ENCODE results near the gene FAHD1. TPM values are rescaled to one million over a fixed set of nuclear protein-coding genes. Genes with fewer than 3 reads are reported as not detected.

FAHD1 gene
- polyA plus RNA-seq, 3 donors: 36.6 to 50.7 (median 48.3) TPM

GRCh38 chr16:1878256-1878655 lies 51.2 kb downstream of the FAHD1 start:
- no peak for DNase-seq (ENCODE audit: low read depth in 3 of 3, low spot score in 2 of 3)

Other genes starting within 250 kb of the FAHD1 start
- gene IFT140, start 215.1 kb upstream of the FAHD1 start, polyA plus RNA-seq (ENCODE audit: insufficient read length in 3 of 3): 10 to 100 TPM; 33.9 to 39.1 (median 34.0) TPM
- gene CRAMP1, start 214.8 kb upstream of the FAHD1 start, polyA plus RNA-seq (ENCODE audit: insufficient read length in 3 of 3): 10 to 100 TPM; 16.0 to 17.6 (median 16.4) TPM
- gene JPT2, start 148.9 kb upstream of the FAHD1 start, polyA plus RNA-seq (ENCODE audit: insufficient read length in 3 of 3): 10 to 100 TPM; 80.4 to 87.2 (median 81.1) TPM
- gene MAPK8IP3, start 121.0 kb upstream of the FAHD1 start, polyA plus RNA-seq (ENCODE audit: insufficient read length in 3 of 3): 10 to 100 TPM; 28.6 to 39.6 (median 36.3) TPM
- gene NME3, start 55.7 kb upstream of the FAHD1 start, polyA plus RNA-seq (ENCODE audit: insufficient read length in 3 of 3): 10 to 100 TPM; 18.8 to 22.1 (median 19.4) TPM
- 1 to 10 TPM; 5.1 to 5.5 (median 5.2) TPM for gene EME2, start 54.4 kb upstream of the FAHD1 start, polyA plus RNA-seq (ENCODE audit: insufficient read length in 3 of 3)
- 10 to 100 TPM; 58.1 to 69.6 (median 65.0) TPM for gene MRPS34, start 54.1 kb upstream of the FAHD1 start, polyA plus RNA-seq (ENCODE audit: insufficient read length in 3 of 3)
- 10 to 100 TPM; 30.8 to 35.7 (median 32.5) TPM for gene SPSB3, start 44.6 kb upstream of the FAHD1 start, polyA plus RNA-seq (ENCODE audit: insufficient read length in 3 of 3)
- 10 to 100 TPM; 31.1 to 38.7 (median 31.5) TPM for gene NUBP2, start 44.2 kb upstream of the FAHD1 start, polyA plus RNA-seq (ENCODE audit: insufficient read length in 3 of 3)
- 1 to 10 TPM; 1.3 to 2.0 (median 2.0) TPM for gene IGFALS, start 33.5 kb upstream of the FAHD1 start, polyA plus RNA-seq (ENCODE audit: insufficient read length in 3 of 3)
- 10 to 100 TPM; 35.4 to 44.8 (median 40.1) TPM for gene HAGH, start 381 bp upstream of the FAHD1 start, polyA plus RNA-seq (ENCODE audit: insufficient read length in 3 of 3)
- 1 to 10 TPM; 1.1 to 1.3 (median 1.3) TPM for gene MEIOB, start 45.0 kb downstream of the FAHD1 start, polyA plus RNA-seq (ENCODE audit: insufficient read length in 3 of 3)
- under 1 TPM; 0.12 to 0.24 (median 0.17) TPM for gene HS3ST6, start 91.2 kb downstream of the FAHD1 start, polyA plus RNA-seq (ENCODE audit: insufficient read length in 3 of 3)
- gene MSRB1, start 116.0 kb downstream of the FAHD1 start, polyA plus RNA-seq (ENCODE audit: insufficient read length in 3 of 3): 10 to 100 TPM; 63.0 to 70.1 (median 65.2) TPM
- under 1 TPM; 0.10 to 0.17 (median 0.16) TPM for gene RPL3L, start 127.5 kb downstream of the FAHD1 start, polyA plus RNA-seq (ENCODE audit: insufficient read length in 3 of 3)
- gene NDUFB10, start 132.3 kb downstream of the FAHD1 start, polyA plus RNA-seq (ENCODE audit: insufficient read length in 3 of 3): 100 to 1,000 TPM; 127 to 137 (median 129) TPM
- 1,000 to 10,000 TPM; 1,774 to 1,944 (median 1,840) TPM for gene RPS2, start 137.6 kb downstream of the FAHD1 start, polyA plus RNA-seq (ENCODE audit: insufficient read length in 3 of 3)
- gene RNF151, start 139.7 kb downstream of the FAHD1 start, polyA plus RNA-seq (ENCODE audit: insufficient read length in 3 of 3): not detected
- 10 to 100 TPM; 27.4 to 34.3 (median 32.0) TPM for gene TBL3, start 144.8 kb downstream of the FAHD1 start, polyA plus RNA-seq (ENCODE audit: insufficient read length in 3 of 3)
- gene NOXO1, start 154.3 kb downstream of the FAHD1 start, polyA plus RNA-seq (ENCODE audit: insufficient read length in 3 of 3): under 1 TPM; 0.37 to 0.79 (median 0.60) TPM
- 10 to 100 TPM; 20.5 to 22.0 (median 21.1) TPM for gene GFER, start 157.0 kb downstream of the FAHD1 start, polyA plus RNA-seq (ENCODE audit: insufficient read length in 3 of 3)
- gene SYNGR3, start 162.8 kb downstream of the FAHD1 start, polyA plus RNA-seq (ENCODE audit: insufficient read length in 3 of 3): 1 to 10 TPM; 1.3 to 1.9 (median 1.4) TPM
- gene ZNF598, start 182.6 kb downstream of the FAHD1 start, polyA plus RNA-seq (ENCODE audit: insufficient read length in 3 of 3): 10 to 100 TPM; 14.2 to 16.4 (median 15.4) TPM
- 1 to 10 TPM; 1.7 to 6.0 (median 3.9) TPM for gene NPW, start 192.6 kb downstream of the FAHD1 start, polyA plus RNA-seq (ENCODE audit: insufficient read length in 3 of 3)
- gene NHERF2, start 199.7 kb downstream of the FAHD1 start, polyA plus RNA-seq (ENCODE audit: insufficient read length in 3 of 3): 100 to 1,000 TPM in 1 of 3 donors, 10 to 100 TPM in 2; 82.6 to 106 (median 88.6) TPM
- gene NTHL1, start 220.6 kb downstream of the FAHD1 start, polyA plus RNA-seq (ENCODE audit: insufficient read length in 3 of 3): 10 to 100 TPM; 15.4 to 17.7 (median 16.9) TPM
- gene TSC2, start 220.8 kb downstream of the FAHD1 start, polyA plus RNA-seq (ENCODE audit: insufficient read length in 3 of 3): 100 to 1,000 TPM in 2 of 3 donors, 10 to 100 TPM in 1; 98.9 to 117 (median 108) TPM